Activated naive CD4-positive, alpha-beta T cell treated with anti-CD3 and anti-CD28 coated beads, Interleukin-2, amount 50 U/mL, for 16 hours (primary cell): Measurements from ENCODE around the gene SAMM50.

Experiments used
- DNase-seq: peaks from one replicate; pipeline ENCODE4 v3.0.0-alpha.2; 2020

The SAMM50 gene

DNA sequence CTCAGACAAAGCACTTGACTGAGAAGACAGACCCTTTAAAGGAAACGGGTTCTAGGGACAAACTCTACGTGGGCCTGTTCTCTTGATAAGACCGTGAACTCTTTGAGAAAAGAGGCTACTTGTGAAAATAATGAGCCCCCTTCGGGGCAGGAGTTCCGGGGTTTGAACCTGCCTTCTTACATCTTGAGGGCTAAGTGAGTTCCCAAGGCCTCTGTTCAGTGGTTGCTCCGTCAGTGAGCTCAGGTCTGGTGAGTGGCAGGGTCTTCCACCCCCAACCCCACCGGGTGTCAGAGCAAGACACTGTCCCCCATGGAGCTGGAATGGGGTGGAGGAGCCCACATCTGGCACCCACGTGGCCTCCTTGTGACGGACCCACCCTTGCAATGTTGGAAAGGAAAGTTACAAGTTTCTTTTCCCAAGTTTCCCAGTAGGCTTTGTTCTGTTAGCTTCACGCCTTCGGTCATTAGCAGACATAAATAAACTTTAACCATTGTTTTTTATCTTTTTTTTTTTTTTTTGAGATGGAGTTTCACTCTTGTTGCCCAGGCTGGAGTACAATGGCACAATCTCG lies 6.3 kb upstream of the SAMM50 start:
- no peak for DNase-seq

DNA sequence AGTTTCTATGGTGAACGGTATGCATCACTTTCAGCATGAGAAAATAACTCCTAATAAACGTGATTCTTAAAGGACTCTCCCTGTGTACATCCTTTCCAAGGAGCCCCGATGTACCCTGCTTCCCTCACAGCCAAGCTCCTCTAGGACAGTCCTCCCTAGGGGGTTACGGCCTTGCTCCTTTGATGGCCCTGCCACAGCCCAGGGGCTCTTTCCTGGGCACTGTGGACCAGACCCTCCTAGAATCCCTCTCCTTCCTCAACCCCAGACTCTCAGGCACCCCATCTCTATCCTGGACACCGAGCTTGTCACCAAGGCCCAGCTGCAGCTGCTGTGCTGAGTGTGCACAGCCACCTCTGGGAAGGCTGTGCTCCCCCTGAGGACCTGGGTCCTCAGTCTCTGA lies 3.9 kb upstream of the SAMM50 start:
- DNase-seq, result no peak

DNA sequence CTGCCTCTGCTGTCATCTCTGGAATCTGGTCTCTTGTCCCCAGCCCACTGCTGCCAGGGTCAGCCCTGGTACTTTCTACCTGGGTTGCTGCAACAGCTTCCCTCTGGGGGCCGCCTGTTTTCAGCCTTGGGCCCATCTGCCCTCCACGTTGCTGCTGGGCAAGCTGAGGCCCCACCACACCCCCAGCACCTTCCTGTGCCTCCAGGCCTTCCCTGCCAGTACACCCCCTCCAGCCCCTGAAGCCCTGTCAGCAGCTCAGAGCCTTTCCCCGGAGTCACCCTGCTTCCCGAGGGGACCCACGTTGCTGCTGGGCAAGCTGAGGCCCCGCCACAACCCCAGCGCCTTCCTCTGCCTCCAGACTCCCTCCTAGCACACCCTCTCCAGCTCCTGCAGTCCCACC lies 3.3 kb upstream of the SAMM50 start:
- DNase-seq, result no peak

DNA sequence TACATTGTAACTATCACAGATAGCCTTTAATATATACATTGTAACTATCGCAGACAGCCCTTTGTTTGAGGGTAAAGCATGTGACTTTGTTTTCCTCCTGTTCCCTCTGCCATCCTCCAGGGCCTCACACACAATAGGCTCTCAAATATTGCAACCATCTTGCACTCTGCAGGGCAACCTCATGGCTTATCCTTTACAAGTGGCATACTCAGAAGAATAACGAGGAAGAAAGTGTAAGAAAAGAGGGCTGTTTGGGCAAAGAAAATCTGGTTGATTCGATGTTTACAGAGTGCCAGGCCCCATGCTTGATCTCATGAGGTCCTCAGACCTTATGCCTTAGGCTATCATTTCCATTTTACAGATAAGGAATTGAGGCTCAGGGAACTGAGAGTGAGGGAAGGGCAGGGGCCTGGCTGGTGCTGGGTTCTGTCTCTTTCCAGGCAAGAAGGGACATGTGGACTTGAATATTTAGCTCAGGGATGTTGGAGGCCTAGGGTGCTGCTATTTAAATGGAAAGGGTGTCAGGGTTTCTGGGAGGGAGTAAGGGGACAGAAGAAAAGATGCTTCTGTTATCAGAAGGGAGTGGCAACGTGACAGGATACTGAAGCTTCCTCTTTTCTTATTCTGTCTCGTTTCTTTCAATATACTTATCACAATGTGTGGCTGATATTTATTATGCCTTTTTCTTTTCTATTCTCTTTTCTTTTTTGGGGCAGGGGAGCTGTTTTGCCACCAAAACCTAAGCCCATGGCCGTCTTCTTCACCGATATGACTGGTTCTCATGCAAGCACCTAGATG lies 1.1 kb upstream of the SAMM50 start:
- no peak for DNase-seq

DNA sequence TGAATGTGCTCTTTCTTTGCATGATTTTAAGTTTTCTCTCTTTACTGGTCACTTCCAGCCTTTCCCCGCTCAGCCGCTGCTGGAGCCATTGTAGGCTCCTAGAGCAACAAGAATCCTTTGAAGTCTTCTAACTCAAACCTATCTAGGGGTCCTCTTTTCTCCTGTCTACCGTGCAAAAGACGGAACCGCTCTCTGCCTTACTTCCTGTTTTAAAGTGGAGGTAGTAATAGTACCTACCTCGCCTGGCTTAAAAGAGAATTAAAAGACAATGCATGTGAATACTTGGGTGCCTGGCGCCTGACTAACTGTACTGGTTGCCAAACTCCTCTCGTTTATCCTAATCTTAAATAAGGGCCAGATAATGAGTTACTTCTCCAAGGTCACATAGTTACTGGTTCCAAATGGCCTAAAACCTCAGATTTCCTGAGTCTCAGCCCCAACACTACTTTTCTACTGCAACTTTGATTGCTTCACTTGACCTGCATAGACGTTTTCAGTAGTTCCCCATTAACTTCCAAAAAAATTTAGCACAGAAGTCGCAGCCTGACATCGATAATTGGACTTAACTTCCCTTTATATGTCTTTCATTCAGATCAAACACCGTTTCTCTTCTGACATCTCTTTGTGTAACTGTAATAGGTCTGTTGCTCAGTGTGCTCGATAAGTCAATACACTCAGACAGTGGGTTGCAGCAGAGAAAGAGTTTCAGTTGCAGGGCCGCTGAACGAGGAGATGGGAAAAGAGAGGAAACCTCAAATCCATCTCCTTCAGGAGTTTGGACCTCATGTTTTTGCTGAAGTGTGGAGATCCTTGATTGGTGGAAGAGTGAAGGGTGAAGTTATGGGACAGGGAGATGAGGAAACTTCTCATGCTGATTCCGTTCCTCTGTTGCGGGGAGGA lies 891 bp downstream of the SAMM50 start:
- no peak for DNase-seq

- DNase-seq, result no peak
Measured at GRCh38 chr22:43956805-43957463, 1.7 kb downstream of the SAMM50 start.

DNA sequence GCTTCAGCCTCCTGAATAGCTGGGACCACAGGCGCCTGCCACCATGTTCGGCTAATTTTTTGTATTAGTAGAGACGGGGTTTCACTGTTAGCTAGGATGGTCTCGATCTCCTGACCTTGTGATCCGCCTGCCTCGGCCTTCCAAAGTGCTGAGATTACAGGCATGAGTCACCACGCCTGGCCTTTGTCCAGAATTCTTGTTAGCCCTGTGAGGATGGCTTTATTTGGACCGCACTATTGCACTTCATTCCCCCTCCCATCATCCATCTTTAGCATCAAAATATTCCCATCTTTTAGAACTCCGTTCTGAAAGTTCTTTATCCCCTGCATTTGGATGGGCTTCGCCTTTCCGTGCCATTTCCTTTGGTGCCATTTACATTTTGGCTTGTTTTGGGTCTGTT lies 2.6 kb downstream of the SAMM50 start:
- DNase-seq, result no peak

- no peak for DNase-seq
Measured at GRCh38 chr22:43964314-43964857, 9.1 kb downstream of the SAMM50 start.

DNA sequence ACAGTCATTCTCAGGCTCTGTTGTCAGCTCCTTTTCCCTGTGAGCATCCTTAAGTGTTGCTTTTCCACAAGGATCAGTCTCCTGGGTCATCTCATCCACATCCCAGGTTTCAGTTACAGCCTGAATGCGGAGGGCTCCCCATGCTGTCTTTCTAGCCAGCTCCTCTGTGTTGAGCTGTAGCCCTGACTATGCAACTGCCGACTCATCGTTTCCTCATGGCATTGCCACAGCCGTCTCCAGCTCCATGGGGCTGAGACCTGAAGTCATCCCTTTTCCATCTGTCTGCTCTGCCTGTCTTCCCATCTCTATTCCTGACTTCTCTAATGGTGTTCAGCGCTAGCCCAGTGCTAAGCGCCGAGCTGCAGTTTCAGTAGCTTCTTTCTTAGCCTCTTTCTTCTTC lies 11.8 kb downstream of the SAMM50 start:
- no peak for DNase-seq

DNA sequence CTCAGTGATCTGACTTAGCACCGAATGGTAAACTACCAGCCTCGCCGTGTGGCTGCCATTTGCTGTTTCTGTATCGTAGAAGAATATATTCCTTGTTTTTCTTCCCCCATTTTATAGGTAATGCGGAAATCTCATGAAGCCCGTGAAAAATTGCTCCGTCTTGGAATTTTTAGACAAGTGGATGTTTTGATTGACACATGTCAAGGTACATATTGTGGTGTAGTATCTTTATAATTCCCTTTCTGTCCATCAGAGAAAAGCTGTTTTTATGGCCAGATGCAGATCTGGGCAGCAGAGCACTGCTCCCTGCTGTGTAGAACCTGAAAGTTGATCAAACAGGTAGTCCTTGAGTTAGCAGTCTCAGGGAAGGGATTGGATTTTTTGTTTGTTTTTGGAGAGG lies 13.4 kb downstream of the SAMM50 start:
- no peak for DNase-seq

DNA sequence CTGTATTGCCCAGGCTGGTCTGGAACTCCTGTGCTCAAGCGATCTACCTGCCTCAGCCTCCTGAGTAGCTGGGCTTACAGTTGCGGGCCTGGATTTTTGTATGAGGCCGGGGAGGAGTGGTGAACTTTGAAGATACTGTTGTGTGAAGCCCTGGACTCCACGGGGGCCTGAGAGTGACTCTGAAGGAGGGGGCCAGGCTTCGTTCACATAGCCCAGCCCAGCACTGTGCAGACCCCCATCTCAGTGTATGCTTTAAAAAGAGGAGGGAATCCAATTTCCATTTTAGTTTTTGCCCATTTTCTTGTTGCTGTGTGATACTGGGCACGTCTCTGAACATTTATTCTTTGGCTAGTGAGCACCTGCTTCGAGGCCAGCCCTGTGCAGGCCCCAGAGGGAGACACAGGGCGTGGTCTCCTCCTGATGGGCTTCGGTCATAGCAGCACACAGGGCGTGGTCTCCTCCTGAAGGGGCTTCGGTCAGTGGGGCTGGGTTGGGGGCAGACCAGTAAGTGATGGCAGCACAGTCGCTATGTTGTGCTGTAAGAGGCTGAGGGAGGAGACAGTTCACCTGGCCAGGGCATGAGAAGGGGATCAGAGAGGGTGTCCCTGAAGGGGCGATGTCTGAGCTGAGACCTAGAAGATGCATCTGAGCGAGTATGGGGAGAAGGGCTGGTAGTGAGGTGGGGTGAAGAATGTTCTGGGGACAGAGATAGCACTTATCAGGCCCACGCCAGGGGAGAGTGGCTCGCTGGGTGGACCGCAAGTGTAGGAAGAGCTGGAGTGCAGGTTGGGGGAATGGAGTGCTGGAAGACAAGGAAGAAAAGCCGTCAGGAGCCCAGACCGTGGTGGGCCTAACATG lies 14.0 kb downstream of the SAMM50 start:
- DNase-seq, result no peak

DNA sequence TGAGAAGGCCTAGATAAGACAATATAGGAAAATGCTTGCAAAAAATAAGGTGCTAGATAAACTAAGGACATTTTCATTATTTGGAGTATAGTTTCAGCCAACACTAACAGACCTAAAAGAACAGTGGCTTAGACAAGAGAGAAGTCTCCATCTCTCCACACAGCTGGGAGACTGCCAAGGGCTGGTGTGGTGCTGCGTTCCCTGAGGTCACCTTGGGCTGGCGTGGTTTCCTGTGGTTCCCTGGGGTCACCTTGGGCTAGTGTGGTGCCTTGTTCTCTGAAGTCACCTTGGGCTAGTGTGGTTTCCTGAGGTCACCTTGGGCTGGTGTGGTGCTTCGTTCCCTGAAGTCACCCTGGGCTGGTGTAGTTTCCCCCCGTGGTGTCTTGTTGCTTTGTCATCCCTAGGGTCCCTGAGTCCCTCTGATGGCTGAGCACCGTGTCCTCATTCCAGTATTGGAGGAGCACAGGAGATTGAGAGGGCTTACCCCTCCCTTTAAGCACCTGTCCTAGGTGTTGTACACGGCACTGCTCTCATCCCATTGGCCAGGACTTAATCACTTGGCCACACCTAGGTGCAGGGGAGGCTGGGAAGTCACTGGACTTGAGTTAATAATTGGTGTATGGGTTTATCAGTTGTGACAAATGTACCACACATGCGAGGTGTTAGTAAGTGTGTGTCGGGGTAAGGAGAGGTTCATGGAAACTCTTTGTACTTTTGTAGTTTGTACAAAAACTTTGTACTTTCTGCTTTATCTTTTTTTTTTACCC lies 14.9 kb downstream of the SAMM50 start:
- DNase-seq, result no peak

DNA sequence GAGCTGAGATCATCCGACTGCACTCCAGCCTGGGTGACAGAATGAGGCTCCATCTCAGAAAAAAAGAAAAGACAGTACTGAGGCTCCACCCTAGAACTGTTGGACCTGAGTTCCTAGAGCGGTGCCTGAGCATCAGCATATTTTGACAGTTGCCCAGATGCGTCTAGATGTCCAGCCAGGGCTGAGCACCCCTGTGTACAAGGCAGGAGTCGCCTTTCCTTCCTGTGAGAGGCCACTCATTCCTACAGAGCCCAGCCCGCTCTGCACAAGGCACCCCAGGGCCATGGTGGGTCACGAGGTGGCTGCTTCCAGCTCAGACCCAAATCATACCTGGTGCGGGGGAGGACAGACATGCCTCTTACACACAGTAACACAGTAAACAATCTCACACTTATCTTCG lies 15.9 kb downstream of the SAMM50 start:
- no peak for DNase-seq

DNA sequence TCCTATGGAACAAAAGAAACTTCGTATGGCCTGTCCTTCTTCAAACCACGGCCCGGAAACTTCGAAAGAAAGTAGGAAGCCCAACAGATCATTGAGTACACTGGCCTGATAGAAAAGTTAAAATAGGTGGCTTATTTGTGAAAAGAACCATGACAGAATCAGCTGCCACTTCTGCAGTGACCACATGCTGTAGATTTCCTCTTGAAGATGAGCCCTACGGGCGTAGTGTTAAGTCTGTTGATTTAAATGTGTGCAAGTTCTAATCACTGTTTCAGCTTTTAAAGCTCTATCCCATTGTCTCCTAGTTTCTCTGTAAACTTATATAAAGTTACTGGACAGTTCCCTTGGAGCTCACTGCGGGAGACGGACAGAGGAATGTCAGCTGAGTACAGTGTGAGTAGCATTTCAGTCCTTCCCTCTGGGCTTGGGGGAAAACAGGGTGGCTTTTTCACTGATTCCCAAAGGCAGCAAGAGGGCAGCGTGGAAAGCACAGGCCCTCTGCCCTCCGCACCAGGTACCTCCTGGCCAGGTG lies 17.8 kb downstream of the SAMM50 start:
- DNase-seq, result no peak

GRCh38 chr22:43974028-43974545 lies 18.8 kb downstream of the SAMM50 start:
- DNase-seq, result no peak

DNA sequence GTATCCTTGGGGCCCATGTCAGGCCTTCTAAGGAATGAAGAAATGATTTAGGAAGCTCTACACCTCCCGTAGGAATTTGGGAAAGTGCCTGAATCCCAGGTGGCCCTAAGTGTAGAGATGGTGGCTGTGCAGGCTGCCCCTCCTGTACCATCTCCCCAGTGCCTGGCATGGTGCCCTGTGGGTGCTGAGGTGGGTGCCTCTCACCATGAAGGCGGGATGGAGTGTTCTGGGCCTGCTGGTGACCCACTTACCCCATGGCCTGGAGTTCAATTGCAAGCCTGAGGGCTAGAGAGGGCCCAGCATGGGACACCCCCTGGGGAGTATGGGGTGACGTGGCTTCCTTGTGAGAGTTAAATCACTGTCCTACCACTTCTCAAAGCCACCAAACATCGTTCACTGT lies 19.8 kb downstream of the SAMM50 start:
- DNase-seq, result no peak

DNA sequence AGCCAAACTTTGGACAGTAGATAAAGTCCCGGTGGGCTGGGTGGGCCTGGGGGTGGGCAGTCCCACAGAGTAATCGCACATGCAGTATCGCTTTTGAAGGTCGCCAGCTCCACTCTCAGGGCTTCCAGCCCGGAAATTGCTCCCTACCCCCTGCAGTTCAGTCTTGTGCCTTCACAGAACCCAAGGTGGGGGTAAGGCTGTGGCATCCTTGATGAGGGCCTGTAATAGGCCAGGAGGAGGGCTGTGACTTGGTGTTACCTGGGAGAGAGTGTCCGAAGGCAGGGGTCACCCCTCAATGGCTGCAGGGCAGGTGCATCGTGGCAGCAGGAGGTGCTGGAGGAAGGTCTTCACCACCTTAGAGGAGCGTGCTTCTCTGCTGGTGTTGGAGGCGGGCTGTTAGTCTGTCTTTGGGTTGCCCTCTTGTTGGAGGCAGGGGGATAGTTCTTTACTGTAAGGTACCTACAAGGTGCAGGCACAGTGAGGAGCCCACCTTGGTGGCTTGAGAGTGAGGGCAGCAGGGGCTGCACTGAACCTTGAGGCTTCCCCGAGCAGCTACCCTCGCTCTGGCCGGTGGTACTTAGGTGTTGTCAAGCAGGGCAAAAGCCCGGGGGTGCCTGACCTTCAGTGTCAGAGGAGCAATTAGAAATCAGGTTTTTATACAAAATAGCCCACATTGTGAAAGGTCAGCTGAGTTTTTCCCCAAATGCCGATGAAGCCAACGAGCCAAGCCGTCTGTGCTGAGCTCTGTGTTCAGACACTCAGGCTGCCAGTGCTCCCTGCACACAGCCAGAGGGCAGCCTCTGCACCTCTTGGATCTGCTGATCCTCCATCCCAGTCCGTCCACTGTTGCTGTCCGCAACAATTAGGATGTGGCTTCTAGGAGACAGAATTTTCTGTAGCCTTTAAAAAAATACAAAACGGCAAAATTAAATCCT lies 21.9 kb downstream of the SAMM50 start:
- DNase-seq, result no peak

DNA sequence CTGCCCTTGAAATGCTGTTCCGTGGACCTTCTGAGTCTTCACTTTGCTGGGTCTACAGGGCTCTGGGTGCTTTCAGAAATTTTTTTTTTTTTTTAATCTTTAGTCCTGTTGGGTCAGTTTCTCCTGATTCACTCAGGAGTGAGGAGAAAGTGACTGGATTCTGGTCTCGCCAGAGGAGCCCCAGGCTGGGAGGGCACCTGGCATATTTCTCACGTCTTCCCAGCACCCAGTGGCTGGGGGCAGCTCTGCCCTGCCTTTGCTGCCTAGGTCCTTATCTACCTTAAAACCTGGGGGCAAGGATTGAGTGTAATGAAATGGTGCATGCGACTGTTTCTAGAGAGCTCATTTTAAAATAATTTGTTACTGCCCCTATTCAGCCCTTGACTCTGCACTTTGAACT lies 23.3 kb downstream of the SAMM50 start:
- DNase-seq, result no peak

DNA sequence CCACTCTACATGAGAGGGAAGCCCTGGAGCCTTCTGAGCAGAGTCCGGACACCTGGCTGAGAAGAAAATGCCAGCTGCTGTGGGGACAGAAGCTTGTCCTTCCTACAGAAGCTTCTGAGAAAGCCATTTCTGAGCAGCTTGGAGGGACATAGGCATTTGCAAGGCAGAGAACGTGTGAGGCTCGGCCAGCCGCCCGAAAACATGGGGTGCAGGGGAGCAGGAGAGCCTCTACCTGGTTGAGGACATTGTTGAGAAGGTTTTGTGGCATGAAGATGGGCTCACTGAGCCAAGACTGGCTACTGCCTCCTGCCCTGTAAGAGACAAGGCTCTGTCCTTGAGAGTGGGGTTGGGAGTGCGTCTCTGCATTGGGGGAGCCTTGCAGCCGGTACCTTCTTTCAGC lies 25.3 kb downstream of the SAMM50 start:
- no peak for DNase-seq

- no peak for DNase-seq
Measured at GRCh38 chr22:43980996-43981395, 25.8 kb downstream of the SAMM50 start.
